Loucy (cell line): Measurements from ENCODE around the gene TMEM38A.
"Not testable (repeated sequence)": the region's sequence is repeated elsewhere in the genome, so short reads cannot be mapped to it uniquely, and the experiment has no call there.

Source experiments
- H2AFZ ChIP-seq: fragments of 200-600 bp; sonication (generic); 2 replicates; pipeline ENCODE4 v1.6.0; 2016; ENCODE audit warnings: antibody characterized with exemption, mild to moderate bottlenecking, low read length, moderate library complexity
- H3F3A ChIP-seq: fragments of 200-600 bp; 2 replicates; pipeline ENCODE4 v1.6.0; 2016; ENCODE audit warnings: antibody characterized with exemption, low read depth, mild to moderate bottlenecking
- H3K27me3 ChIP-seq: fragments of 200-600 bp; sonication (generic); 2 replicates; pipeline ENCODE4 v1.6.1; 2014; ENCODE audit warnings: low read length, mild to moderate bottlenecking; ENCODE audit not compliant: insufficient read depth, poor library complexity, severe bottlenecking
- H3K36me3 ChIP-seq: fragments of 200-600 bp; sonication (generic); 2 replicates; pipeline ENCODE4 v1.6.1; 2016; ENCODE audit warnings: low read length; ENCODE audit not compliant: insufficient read depth
- H3K4me1 ChIP-seq: fragments of 200-600 bp; sonication (generic); 2 replicates; pipeline ENCODE4 v1.5.1; 2014; ENCODE audit warnings: low read length, mild to moderate bottlenecking; ENCODE audit not compliant: insufficient read depth, poor library complexity, severe bottlenecking
- H3K4me2 ChIP-seq: fragments of 200-600 bp; sonication (generic); 2 replicates; pipeline ENCODE4 v1.6.0; 2014; ENCODE audit warnings: antibody characterized with exemption, low read length, low read depth, mild to moderate bottlenecking; ENCODE audit not compliant: poor library complexity, severe bottlenecking
- H3K4me3 ChIP-seq: fragments of 200-600 bp; sonication (generic); 2 replicates; pipeline ENCODE4 v1.5.1; 2014; ENCODE audit warnings: low read length, mild to moderate bottlenecking, mixed read lengths; ENCODE audit not compliant: poor library complexity, severe bottlenecking
- H3K79me2 ChIP-seq: fragments of 200-600 bp; sonication (generic); 2 replicates; pipeline ENCODE4 v1.6.1; 2014; ENCODE audit warnings: low read length; ENCODE audit not compliant: insufficient read depth
- H3K9ac ChIP-seq: fragments of 200-600 bp; sonication (generic); 2 replicates; pipeline ENCODE4 v1.6.0; 2014; ENCODE audit warnings: mild to moderate bottlenecking, low read depth, low read length, moderate library complexity; ENCODE audit not compliant: poor library complexity, severe bottlenecking
- H3K9me2 ChIP-seq: fragments of 200-600 bp; sonication (generic); replicated peaks from 2 replicates; pipeline ENCODE4 v1.6.1; 2016; ENCODE audit warnings: low read depth, low read length, mixed read lengths
- H3K9me3 ChIP-seq: fragments of 200-600 bp; sonication (generic); 2 replicates; pipeline ENCODE4 v1.6.1; 2014; ENCODE audit warnings: mild to moderate bottlenecking, antibody characterized with exemption, low read length, low read depth; ENCODE audit not compliant: insufficient read depth
- H4K20me1 ChIP-seq: fragments of 200-600 bp; sonication (generic); 2 replicates; pipeline ENCODE4 v1.6.0; 2014; ENCODE audit warnings: antibody characterized with exemption, low read length, mild to moderate bottlenecking; ENCODE audit not compliant: insufficient read depth, poor library complexity, severe bottlenecking
- CTCF ChIP-seq: fragments of 200-600 bp; sonication (generic); conservative IDR thresholded peaks from 2 replicates; pipeline ENCODE4 v1.5.1; 2014; ENCODE audit warnings: mild to moderate bottlenecking, antibody characterized with exemption, low read length
- EZH2phosphoT487 ChIP-seq: fragments of 200-600 bp; IDR thresholded peaks from 2 replicates; pipeline ENCODE4 v1.6.1; 2018; ENCODE audit warnings: antibody characterized with exemption, mild to moderate bottlenecking, moderate library complexity, borderline replicate concordance

The TMEM38A gene

DNA sequence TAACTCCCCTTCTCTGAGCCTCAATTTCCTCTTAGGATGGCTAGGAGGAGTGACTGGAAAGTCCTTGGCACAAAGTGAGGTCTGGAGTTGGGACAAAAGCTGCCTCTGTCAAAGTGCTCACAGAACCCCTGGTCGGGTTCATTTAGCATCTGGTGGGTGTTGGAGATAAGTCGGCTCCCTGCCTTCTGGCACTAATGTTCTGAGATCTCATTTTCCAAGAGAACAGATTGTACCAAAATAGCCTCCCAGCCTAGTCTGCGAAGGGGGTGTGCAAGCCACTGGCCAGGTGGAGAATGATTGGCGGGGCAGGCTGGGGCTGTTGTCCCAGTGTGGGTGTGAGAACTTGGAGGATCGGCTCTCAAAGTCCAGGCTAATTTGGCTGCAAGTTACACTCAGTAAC lies 38.0 kb downstream of the TMEM38A start:
- Histone ChIP-seq H3K79me2 (no peaks in the 10 kb centered on the region), H3K27me3 (no peaks in the 10 kb centered on the region), H3F3A (no peaks in the 10 kb centered on the region), H3K9me3 (no peaks in the 10 kb centered on the region), H3K4me2 (no peak overlapping the region), H3K36me3 (no peaks in the 10 kb centered on the region), H4K20me1 (no peaks in the 10 kb centered on the region), H2AFZ (no peak overlapping the region), H3K4me1 (no peaks in the 10 kb centered on the region), H3K9ac (no peak overlapping the region), H3K4me3 (no peak overlapping the region), H3K9me2 (no peaks in the 10 kb centered on the region)
- TF ChIP-seq EZH2phosphoT487 (no peak), CTCF (no peak)

GRCh38 chr19:16702123-16702522 lies 41.2 kb downstream of the TMEM38A start:
- Histone ChIP-seq H3K4me2 (no peak overlapping the region), H3F3A (no peaks in the 10 kb centered on the region), H3K9me2 (no peaks in the 10 kb centered on the region), H4K20me1 (no peaks in the 10 kb centered on the region), H2AFZ (no peak overlapping the region), H3K27me3 (no peaks in the 10 kb centered on the region), H3K4me1 (no peaks in the 10 kb centered on the region), H3K36me3 (no peaks in the 10 kb centered on the region), H3K79me2 (no peaks in the 10 kb centered on the region), H3K9ac (no peak overlapping the region), H3K9me3 (no peaks in the 10 kb centered on the region), H3K4me3 (no peak overlapping the region)
- TF ChIP-seq EZH2phosphoT487 (no peak), CTCF (no peak)

DNA sequence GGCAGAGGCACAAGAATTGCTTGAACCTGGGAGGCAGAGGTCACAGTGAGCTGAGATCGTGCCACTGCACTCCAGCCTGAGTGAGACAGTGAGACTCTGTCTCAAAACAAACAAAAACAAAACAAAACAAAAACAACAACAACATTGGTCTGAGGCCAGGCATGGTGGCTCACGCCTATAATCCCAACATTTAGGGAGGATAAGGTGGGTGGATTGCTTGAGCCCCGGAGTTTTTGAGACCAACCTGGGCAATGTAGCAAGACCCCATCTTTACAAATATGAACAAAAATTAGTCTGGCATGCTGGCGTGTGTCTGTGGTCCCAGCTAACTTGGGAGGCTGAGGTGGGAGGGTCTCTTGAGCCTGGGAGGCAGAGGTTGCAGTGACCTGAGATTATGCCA lies 42.7 kb downstream of the TMEM38A start:
- Histone ChIP-seq H3K27me3 (no peaks in the 10 kb centered on the region), H3K4me1 (no peaks in the 10 kb centered on the region), H4K20me1 (no peaks in the 10 kb centered on the region), H3K9ac (no peak overlapping the region), H3K4me2 (no peak overlapping the region), H3K79me2 (no peaks in the 10 kb centered on the region), H2AFZ (no peak overlapping the region), H3K4me3 (no peak overlapping the region), H3K9me3 (no peaks in the 10 kb centered on the region), H3K9me2 (no peaks in the 10 kb centered on the region), H3F3A (no peaks in the 10 kb centered on the region), H3K36me3 (no peaks in the 10 kb centered on the region)
- TF ChIP-seq EZH2phosphoT487 (no peak), CTCF (no peak)

DNA sequence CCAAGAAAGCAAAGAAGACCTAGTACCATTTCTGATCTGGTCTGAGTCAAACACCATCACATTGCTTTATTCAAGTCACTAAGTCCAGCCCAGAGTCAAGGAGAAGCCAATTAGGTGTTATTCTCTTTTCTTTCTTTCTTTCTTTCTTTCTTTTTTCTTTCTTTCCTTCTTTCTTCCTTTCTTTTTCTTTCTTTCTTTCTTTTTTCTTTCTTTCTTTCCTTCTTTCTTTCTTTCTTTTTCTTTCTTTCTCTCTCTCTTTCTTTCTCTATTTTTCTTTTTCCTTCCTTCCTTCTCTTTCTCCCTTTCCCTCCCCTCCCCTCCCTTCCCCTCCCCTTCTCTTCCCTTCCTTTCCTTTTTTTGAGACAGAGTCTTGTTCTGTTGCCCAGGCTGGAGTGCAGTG lies 49.9 kb downstream of the TMEM38A start:
- H3K4me1 ChIP-seq, H3K36me3 ChIP-seq, H3K79me2 ChIP-seq, H3F3A ChIP-seq, H4K20me1 ChIP-seq, H3K9me2 ChIP-seq, H3K4me3 ChIP-seq, H3K9ac ChIP-seq, H3K4me2 ChIP-seq, H2AFZ ChIP-seq, H3K9me3 ChIP-seq, H3K27me3 ChIP-seq: not testable (repeated sequence)

GRCh38 chr19:16712295-16712694 lies 51.4 kb downstream of the TMEM38A start:
- not testable (repeated sequence) for H3K9me2 ChIP-seq, H3K36me3 ChIP-seq, H3K9me3 ChIP-seq, H3K4me2 ChIP-seq, H3K4me1 ChIP-seq, H2AFZ ChIP-seq, H3K79me2 ChIP-seq, H4K20me1 ChIP-seq, H3K4me3 ChIP-seq, H3K9ac ChIP-seq, H3F3A ChIP-seq, H3K27me3 ChIP-seq
